ENCODE results near the gene PPHLN1.
A peak's percentile ranks its signal among the peaks of the same experiment; 100 is the strongest.

PPHLN1 gene

GRCh38 chr12:42445891-42446290, 119.9 kb downstream of the PPHLN1 start:
- DNase-seq: no peak

GRCh38 chr12:42446761-42447160, 120.8 kb downstream of the PPHLN1 start:
- no peak for DNase-seq

- no peak for DNase-seq
These were observed 121.4 kb downstream of the PPHLN1 start for GRCh38 chr12:42447371-42447786.

GRCh38 chr12:42448841-42449240, 122.9 kb downstream of the PPHLN1 start:
- DNase-seq: no peak

- DNase-seq: no peak
These were observed 124.3 kb downstream of the PPHLN1 start for GRCh38 chr12:42450248-42450647.

GRCh38 chr12:42458575-42458974, 132.6 kb downstream of the PPHLN1 start:
- no peak for DNase-seq

GRCh38 chr12:42459336-42459847, 133.4 kb downstream of the PPHLN1 start:
- no peak for DNase-seq

- no peak for DNase-seq
These were observed 136.5 kb downstream of the PPHLN1 start for GRCh38 chr12:42462486-42462885.

- no peak for DNase-seq
These were observed 137.7 kb downstream of the PPHLN1 start for GRCh38 chr12:42463671-42464070.

GRCh38 chr12:42468341-42468821, 142.4 kb downstream of the PPHLN1 start:
- DNase-seq: no peak

GRCh38 chr12:42468921-42469320, 143.0 kb downstream of the PPHLN1 start:
- no peak for DNase-seq

GRCh38 chr12:42469355-42470175, 143.6 kb downstream of the PPHLN1 start:
- DNase-seq: no peak

- no peak for DNase-seq
These were observed 146.4 kb downstream of the PPHLN1 start for GRCh38 chr12:42472376-42472775.

GRCh38 chr12:42473130-42473529, 147.2 kb downstream of the PPHLN1 start:
- no peak for DNase-seq

GRCh38 chr12:42473561-42473960, 147.6 kb downstream of the PPHLN1 start:
- DNase-seq: no peak

GRCh38 chr12:42474391-42474790, 148.4 kb downstream of the PPHLN1 start:
- DNase-seq: no peak

- DNase-seq: no peak
These were observed 149.1 kb downstream of the PPHLN1 start for GRCh38 chr12:42475106-42475505.

- DNase-seq: no peak
These were observed 152.0 kb downstream of the PPHLN1 start for GRCh38 chr12:42477941-42478340.

- DNase-seq: no peak
These were observed 155.4 kb downstream of the PPHLN1 start for GRCh38 chr12:42481368-42481767.

GRCh38 chr12:42482041-42482747, 156.2 kb downstream of the PPHLN1 start:
- DNase-seq: peak; percentile 23

- peak; percentile 56 for DNase-seq
These were observed 157.0 kb downstream of the PPHLN1 start for GRCh38 chr12:42482748-42483520.

- no peak for DNase-seq
These were observed 157.5 kb downstream of the PPHLN1 start for GRCh38 chr12:42483521-42483790.

GRCh38 chr12:42484996-42485395, 159.0 kb downstream of the PPHLN1 start:
- no peak for DNase-seq
